ENCODE data around the gene PSMA8. TPM values are rescaled to one million over a fixed set of nuclear protein-coding genes. Genes with fewer than 3 reads are reported as not detected.
"Not testable (repeated sequence)": the region's sequence is repeated elsewhere in the genome, so short reads cannot be mapped to it uniquely, and the experiment has no call there.

PSMA8 gene
- total RNA-seq, 1 donor from 2014 or later = not detected

DNA sequence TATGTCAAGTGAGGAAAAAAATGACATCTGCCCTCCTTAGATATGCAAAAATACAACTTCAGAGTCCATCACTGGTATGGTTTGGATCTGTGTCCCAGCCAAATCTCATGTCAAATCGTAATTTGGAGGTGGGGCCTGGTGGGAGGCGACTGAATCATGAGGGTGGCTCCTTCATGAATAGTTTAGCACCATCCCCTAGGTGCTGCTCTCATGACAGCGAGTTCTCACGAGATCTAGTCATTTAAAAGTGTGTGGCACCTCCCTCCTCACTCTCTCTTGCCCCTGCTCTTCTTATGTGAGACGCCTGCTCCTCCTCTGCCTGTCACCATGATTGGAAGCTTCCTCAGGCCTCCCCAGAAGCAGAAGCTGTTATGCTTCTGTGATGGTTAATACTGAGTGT lies 5.9 kb upstream of the PSMA8 start:
- no peaks in the 10 kb centered on the region for H3K36me3 ChIP-seq
- TF ChIP-seq EZH2 (IDR thresholded peaks at IDR 0.05) (no peak), EZH2phosphoT487 (IDR thresholded peaks at IDR 0.05) (no peak)
- TF ChIP-seq, protein P1, sequence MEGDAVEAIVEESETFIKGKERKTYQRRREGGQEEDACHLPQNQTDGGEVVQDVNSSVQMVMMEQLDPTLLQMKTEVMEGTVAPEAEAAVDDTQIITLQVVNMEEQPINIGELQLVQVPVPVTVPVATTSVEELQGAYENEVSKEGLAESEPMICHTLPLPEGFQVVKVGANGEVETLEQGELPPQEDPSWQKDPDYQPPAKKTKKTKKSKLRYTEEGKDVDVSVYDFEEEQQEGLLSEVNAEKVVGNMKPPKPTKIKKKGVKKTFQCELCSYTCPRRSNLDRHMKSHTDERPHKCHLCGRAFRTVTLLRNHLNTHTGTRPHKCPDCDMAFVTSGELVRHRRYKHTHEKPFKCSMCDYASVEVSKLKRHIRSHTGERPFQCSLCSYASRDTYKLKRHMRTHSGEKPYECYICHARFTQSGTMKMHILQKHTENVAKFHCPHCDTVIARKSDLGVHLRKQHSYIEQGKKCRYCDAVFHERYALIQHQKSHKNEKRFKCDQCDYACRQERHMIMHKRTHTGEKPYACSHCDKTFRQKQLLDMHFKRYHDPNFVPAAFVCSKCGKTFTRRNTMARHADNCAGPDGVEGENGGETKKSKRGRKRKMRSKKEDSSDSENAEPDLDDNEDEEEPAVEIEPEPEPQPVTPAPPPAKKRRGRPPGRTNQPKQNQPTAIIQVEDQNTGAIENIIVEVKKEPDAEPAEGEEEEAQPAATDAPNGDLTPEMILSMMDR (IDR thresholded peaks at IDR 0.05) = no peak
- no peak overlapping the region for H3K4me3 Mint-ChIP-seq
- H3K4me1 ChIP-seq = no peaks in the 10 kb centered on the region
- H3K27ac ChIP-seq = no peak overlapping the region
- no peaks in the 10 kb centered on the region for H3K79me2 ChIP-seq (ENCODE audit: low read depth)
- H3K9me3 ChIP-seq (ENCODE audit: low read depth) = no peaks in the 10 kb centered on the region
- no peaks in the 10 kb centered on the region for H3K27me3 ChIP-seq
- no peaks in the 10 kb centered on the region for H3K9me3 Mint-ChIP-seq
- no peaks in the 10 kb centered on the region for H3K36me3 Mint-ChIP-seq
- no peak overlapping the region for H3K9ac ChIP-seq
- H4K20me1 ChIP-seq (ENCODE audit: low read depth) = no peaks in the 10 kb centered on the region
- no peak overlapping the region for H3K4me3 ChIP-seq
- H3K4me1 Mint-ChIP-seq = no peaks in the 10 kb centered on the region
- H3K27ac Mint-ChIP-seq = no peak overlapping the region
- no peaks in the 10 kb centered on the region for H3F3A ChIP-seq (ENCODE audit: low read depth)
- H3K27me3 Mint-ChIP-seq (ENCODE audit: insufficient read depth, low read depth) = no peaks in the 10 kb centered on the region
- H3K4me2 ChIP-seq = no peak overlapping the region
- H2AFZ ChIP-seq (replicated peaks) = peak overlapping the region; percentile 28
- no peak for DNase-seq (ENCODE audit: low spot score)

DNA sequence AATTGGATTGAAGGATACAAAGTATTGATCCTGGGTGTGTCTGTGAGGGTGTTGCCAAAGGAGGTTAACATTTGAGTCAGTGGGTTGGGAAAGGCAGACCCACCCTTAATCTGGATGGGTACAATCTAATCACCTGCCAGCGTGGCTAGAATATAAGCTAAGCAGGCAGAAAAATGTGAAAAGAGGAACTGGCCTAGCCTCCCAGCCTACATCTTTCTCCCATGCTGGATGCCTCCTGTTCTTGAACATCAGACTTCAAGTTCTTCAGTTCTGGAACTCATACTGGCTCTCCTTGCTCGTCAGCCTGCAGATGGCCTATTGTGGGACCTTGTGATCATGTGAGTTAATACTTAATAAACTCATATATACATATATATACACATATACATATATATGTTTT lies 5.5 kb upstream of the PSMA8 start:
- H3K36me3 ChIP-seq; H3K9ac ChIP-seq; DNase-seq (ENCODE audit: low spot score); H3K36me3 Mint-ChIP-seq; H3K4me1 Mint-ChIP-seq; H4K20me1 ChIP-seq (ENCODE audit: low read depth); H3K4me3 ChIP-seq; H3K9me3 ChIP-seq (ENCODE audit: low read depth); H3K4me3 Mint-ChIP-seq; H3K9me3 Mint-ChIP-seq; H3K27ac Mint-ChIP-seq; H3K27ac ChIP-seq; H3K79me2 ChIP-seq (ENCODE audit: low read depth); H3F3A ChIP-seq (ENCODE audit: low read depth); H3K4me2 ChIP-seq; H3K27me3 ChIP-seq; H3K27me3 Mint-ChIP-seq (ENCODE audit: insufficient read depth, low read depth); H3K4me1 ChIP-seq: not testable (repeated sequence)
- H2AFZ ChIP-seq (replicated peaks) = peak overlapping the region; percentile 28

- H3K9ac ChIP-seq = no peak overlapping the region
- Mint-ChIP-seq H3K4me3 (no peak overlapping the region), H3K36me3 (no peaks in the 10 kb centered on the region), H3K9me3 (no peaks in the 10 kb centered on the region), H3K4me1 (no peaks in the 10 kb centered on the region), H3K27me3 (ENCODE audit: insufficient read depth, low read depth) (peaks cover under 1% of the 10 kb centered on the region), H3K27ac (no peak overlapping the region)
- no peaks in the 10 kb centered on the region for H3F3A ChIP-seq (ENCODE audit: low read depth)
- TF ChIP-seq EZH2phosphoT487 (IDR thresholded peaks at IDR 0.05) (no peak), EZH2 (IDR thresholded peaks at IDR 0.05) (no peak)
- TF ChIP-seq, protein P1 (IDR thresholded peaks at IDR 0.05) = no peak
- no peaks in the 10 kb centered on the region for H3K4me1 ChIP-seq
- no peaks in the 10 kb centered on the region for H4K20me1 ChIP-seq (ENCODE audit: low read depth)
- H3K36me3 ChIP-seq = no peaks in the 10 kb centered on the region
- no peak overlapping the region for H3K4me3 ChIP-seq
- DNase-seq (ENCODE audit: low spot score) = no peak
- H3K79me2 ChIP-seq (ENCODE audit: low read depth) = no peaks in the 10 kb centered on the region
- H3K27me3 ChIP-seq = peaks cover 12% of the 10 kb centered on the region
- peak overlapping the region; percentile 75 for H2AFZ ChIP-seq (replicated peaks)
- H3K27ac ChIP-seq = no peak overlapping the region
- H3K9me3 ChIP-seq (ENCODE audit: low read depth) = no peaks in the 10 kb centered on the region
- no peak overlapping the region for H3K4me2 ChIP-seq
These were observed 438 bp downstream of the PSMA8 start for GRCh38 chr18:26134107-26134506.

DNA sequence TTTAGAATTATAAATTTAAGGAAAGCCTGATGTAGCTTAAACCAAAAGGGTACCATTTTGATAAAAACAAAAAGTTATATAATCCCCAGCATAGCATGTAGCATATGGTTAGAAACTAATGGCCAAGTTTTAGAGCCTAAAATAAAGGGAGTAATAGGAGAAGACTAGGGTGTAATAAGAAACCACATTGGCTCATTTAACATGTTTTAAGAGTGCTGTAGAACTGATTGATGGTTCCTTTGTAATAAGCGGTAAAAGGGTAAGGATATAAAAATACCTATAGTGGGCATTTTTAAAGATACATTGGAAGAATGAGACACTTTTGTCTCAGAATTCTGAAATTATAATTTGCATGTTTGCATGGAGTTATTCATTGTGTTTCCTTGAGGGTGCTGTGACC lies 1.9 kb downstream of the PSMA8 start:
- Histone ChIP-seq H3K79me2 (ENCODE audit: low read depth) (no peaks in the 10 kb centered on the region), H3K9me3 (ENCODE audit: low read depth) (no peaks in the 10 kb centered on the region), H3K4me1 (no peaks in the 10 kb centered on the region), H3K27ac (no peak overlapping the region), H3K27me3 (peaks cover 12% of the 10 kb centered on the region), H3K4me3 (no peak overlapping the region), H4K20me1 (ENCODE audit: low read depth) (no peaks in the 10 kb centered on the region), H2AFZ (replicated peaks) (no peak overlapping the region), H3K9ac (no peak overlapping the region), H3K4me2 (no peak overlapping the region), H3F3A (ENCODE audit: low read depth) (no peaks in the 10 kb centered on the region), H3K36me3 (no peaks in the 10 kb centered on the region)
- H3K27me3 Mint-ChIP-seq (ENCODE audit: insufficient read depth, low read depth) = peaks cover 2% of the 10 kb centered on the region
- H3K4me3 Mint-ChIP-seq = no peak overlapping the region
- H3K4me1 Mint-ChIP-seq = no peaks in the 10 kb centered on the region
- no peak overlapping the region for H3K27ac Mint-ChIP-seq
- no peak for DNase-seq (ENCODE audit: low spot score)
- no peak for TF ChIP-seq EZH2 (IDR thresholded peaks at IDR 0.05)
- TF ChIP-seq, protein P1 (IDR thresholded peaks at IDR 0.05) = no peak
- no peak for TF ChIP-seq EZH2phosphoT487 (IDR thresholded peaks at IDR 0.05)
- peaks cover 2% of the 10 kb centered on the region for H3K9me3 Mint-ChIP-seq
- H3K36me3 Mint-ChIP-seq = no peaks in the 10 kb centered on the region
